OCI-LY1 (cell line): Measurements from ENCODE around the gene RPGRIP1.
A peak's percentile ranks its signal among the peaks of the same experiment; 100 is the strongest.

Source experiments
- H2AFZ ChIP-seq: fragments of 200-600 bp; sonication (generic), shearing (Covaris generic); 2 replicates; pipeline ENCODE4 v1.6.0; 2014; ENCODE audit warnings: antibody characterized with exemption, mild to moderate bottlenecking, low read length
- H3F3A ChIP-seq: fragments of 200-600 bp; sonication (generic), shearing (Covaris generic); 2 replicates; pipeline ENCODE4 v1.6.0; 2014; ENCODE audit warnings: mild to moderate bottlenecking, antibody characterized with exemption, low read length, moderate library complexity; ENCODE audit not compliant: insufficient read depth
- H3K27ac ChIP-seq: fragments of 200-600 bp; sonication (generic); 2 replicates; pipeline ENCODE4 v1.5.1; 2014; ENCODE audit warnings: low read length, mixed run types, mild to moderate bottlenecking, low read depth; ENCODE audit not compliant: poor library complexity, severe bottlenecking
- H3K27me3 ChIP-seq: fragments of 200-600 bp; sonication (generic); 2 replicates; pipeline ENCODE4 v1.6.0; 2014; ENCODE audit warnings: antibody characterized with exemption, mild to moderate bottlenecking, low read length, moderate library complexity; ENCODE audit not compliant: insufficient read depth
- H3K36me3 ChIP-seq: fragments of 200-600 bp; sonication (generic); 2 replicates; pipeline ENCODE4 v1.6.1; 2014; ENCODE audit warnings: mild to moderate bottlenecking, antibody characterized with exemption, low read length, moderate library complexity, mixed read lengths; ENCODE audit not compliant: insufficient read depth
- H3K4me1 ChIP-seq: fragments of 200-600 bp; sonication (generic); 2 replicates; pipeline ENCODE4 v1.5.1; 2014; ENCODE audit warnings: mild to moderate bottlenecking, low read length, moderate library complexity; ENCODE audit not compliant: insufficient read depth, severe bottlenecking
- H3K4me2 ChIP-seq: fragments of 200-600 bp; sonication (generic), shearing (Covaris generic); 2 replicates; pipeline ENCODE4 v1.6.1; 2014; ENCODE audit warnings: low read length
- H3K4me3 ChIP-seq: fragments of 200-600 bp; sonication (generic); 2 replicates; pipeline ENCODE4 v1.5.1; 2014; ENCODE audit warnings: low read length, low read depth, mild to moderate bottlenecking, mixed read lengths; ENCODE audit not compliant: poor library complexity, severe bottlenecking
- H3K79me2 ChIP-seq: fragments of 200-600 bp; shearing (Covaris generic); 2 replicates; pipeline ENCODE4 v1.6.1; 2016; ENCODE audit warnings: mixed run types, low read length, mixed read lengths; ENCODE audit not compliant: insufficient read depth
- H3K9ac ChIP-seq: fragments of 200-600 bp; sonication (generic), shearing (Covaris generic); 2 replicates; pipeline ENCODE4 v1.6.1; 2014; ENCODE audit warnings: mild to moderate bottlenecking, low read length, mixed read lengths
- H3K9me2 ChIP-seq: fragments of 200-600 bp; sonication (generic), shearing (Covaris generic); 2 replicates; pipeline ENCODE4 v1.6.1; 2014; ENCODE audit warnings: low read depth, mild to moderate bottlenecking, low read length, mixed read lengths
- H3K9me3 ChIP-seq: fragments of 200-600 bp; shearing (Covaris generic); 2 replicates; pipeline ENCODE4 v1.6.1; 2014; ENCODE audit warnings: low read length, mixed read lengths
- H4K20me1 ChIP-seq: fragments of 200-600 bp; sonication (generic), shearing (Covaris generic); 2 replicates; pipeline ENCODE4 v1.6.0; 2016; ENCODE audit warnings: mild to moderate bottlenecking, low read length; ENCODE audit not compliant: insufficient read depth
- EZH2 ChIP-seq: fragments of 200-600 bp; sonication (generic), shearing (Covaris generic); IDR thresholded peaks from 2 replicates; pipeline ENCODE4 v1.8.0; 2017; ENCODE audit warnings: borderline replicate concordance, mixed run types, mild to moderate bottlenecking, antibody characterized with exemption, low read length, moderate library complexity, mixed read lengths
- TF ChIP-seq, protein P1 (sequence below): fragments of 200-600 bp; sonication (generic), shearing (Covaris generic); IDR thresholded peaks from 2 replicates; pipeline ENCODE4 v1.5.1; 2017; ENCODE audit warnings: mild to moderate bottlenecking, antibody characterized with exemption, low read length, moderate library complexity, mixed read lengths

Gene RPGRIP1

DNA sequence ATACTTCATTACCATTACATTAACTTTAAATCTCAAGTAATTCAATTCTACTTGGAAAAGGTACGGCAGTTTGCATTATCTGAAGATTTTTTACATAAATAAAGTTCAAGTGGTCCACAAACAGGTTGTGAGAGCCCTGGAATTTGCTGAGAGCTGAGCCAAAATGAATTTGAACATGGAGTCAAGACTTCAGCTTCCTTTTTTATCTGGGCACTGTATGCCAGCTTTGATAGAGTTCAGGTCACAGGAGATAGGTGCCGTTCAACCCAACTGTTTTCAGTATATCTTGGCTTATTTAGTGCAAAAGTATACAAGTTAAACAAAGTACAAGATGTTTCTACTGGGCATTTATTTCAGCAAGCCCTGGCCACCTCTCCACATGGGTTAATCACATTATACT, 39.5 kb upstream of the RPGRIP1 start:
- Histone ChIP-seq H3K27ac (no peak overlapping the region), H3K79me2 (peaks cover 100% of the 10 kb centered on the region), H3K9me2 (no peaks in the 10 kb centered on the region), H3K9me3 (no peaks in the 10 kb centered on the region), H2AFZ (no peak overlapping the region), H3K36me3 (peaks cover 97% of the 10 kb centered on the region), H3K9ac (no peak overlapping the region), H3K27me3 (no peaks in the 10 kb centered on the region), H4K20me1 (peaks cover 23% of the 10 kb centered on the region; the same call in 1 of the 2 replicates), H3K4me3 (no peak overlapping the region), H3K4me2 (no peak overlapping the region), H3F3A (peaks cover 14% of the 10 kb centered on the region), H3K4me1 (no peaks in the 10 kb centered on the region)
- TF ChIP-seq, protein P1, sequence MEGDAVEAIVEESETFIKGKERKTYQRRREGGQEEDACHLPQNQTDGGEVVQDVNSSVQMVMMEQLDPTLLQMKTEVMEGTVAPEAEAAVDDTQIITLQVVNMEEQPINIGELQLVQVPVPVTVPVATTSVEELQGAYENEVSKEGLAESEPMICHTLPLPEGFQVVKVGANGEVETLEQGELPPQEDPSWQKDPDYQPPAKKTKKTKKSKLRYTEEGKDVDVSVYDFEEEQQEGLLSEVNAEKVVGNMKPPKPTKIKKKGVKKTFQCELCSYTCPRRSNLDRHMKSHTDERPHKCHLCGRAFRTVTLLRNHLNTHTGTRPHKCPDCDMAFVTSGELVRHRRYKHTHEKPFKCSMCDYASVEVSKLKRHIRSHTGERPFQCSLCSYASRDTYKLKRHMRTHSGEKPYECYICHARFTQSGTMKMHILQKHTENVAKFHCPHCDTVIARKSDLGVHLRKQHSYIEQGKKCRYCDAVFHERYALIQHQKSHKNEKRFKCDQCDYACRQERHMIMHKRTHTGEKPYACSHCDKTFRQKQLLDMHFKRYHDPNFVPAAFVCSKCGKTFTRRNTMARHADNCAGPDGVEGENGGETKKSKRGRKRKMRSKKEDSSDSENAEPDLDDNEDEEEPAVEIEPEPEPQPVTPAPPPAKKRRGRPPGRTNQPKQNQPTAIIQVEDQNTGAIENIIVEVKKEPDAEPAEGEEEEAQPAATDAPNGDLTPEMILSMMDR, result no peak
- TF ChIP-seq EZH2, result no peak

DNA sequence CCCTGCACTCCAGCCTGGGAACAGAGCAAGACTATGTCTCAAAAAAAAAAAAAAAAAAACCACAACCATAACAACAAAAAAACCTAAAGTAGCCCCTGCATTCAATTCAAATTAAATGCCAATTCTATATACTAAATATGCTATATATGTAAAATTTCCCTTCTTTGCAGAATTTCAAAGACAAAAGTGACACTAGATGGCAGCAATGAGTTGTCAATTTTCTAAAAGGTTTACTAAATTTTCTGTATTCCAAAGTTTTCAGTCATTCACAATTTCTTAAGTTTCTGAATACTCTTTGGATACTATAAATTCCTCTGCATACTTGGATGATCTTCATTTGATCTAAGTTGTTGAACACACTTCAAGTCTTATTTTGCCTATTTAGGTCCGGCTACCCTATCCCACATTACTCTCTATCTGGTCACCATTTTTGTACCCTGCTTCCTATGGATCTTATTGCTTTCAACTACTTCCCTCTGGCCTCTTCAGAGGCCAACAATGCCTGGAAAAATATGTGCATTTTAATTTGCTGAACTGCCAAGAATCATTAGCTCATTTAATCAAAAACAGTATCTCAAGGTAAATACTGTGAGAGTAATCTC, 38.6 kb upstream of the RPGRIP1 start:
- H3K27ac ChIP-seq, result no peak overlapping the region
- no peaks in the 10 kb centered on the region for H3K9me2 ChIP-seq
- peaks cover 14% of the 10 kb centered on the region; the same call in 1 of the 2 replicates for H4K20me1 ChIP-seq
- no peaks in the 10 kb centered on the region for H3K4me1 ChIP-seq
- no peak overlapping the region for H3K9ac ChIP-seq
- H3K36me3 ChIP-seq, result peaks cover 97% of the 10 kb centered on the region
- H3K27me3 ChIP-seq, result no peaks in the 10 kb centered on the region
- H3K4me2 ChIP-seq, result no peak overlapping the region
- H3K4me3 ChIP-seq, result no peak overlapping the region
- H3K79me2 ChIP-seq, result peaks cover 100% of the 10 kb centered on the region
- TF ChIP-seq EZH2, result no peak
- TF ChIP-seq, protein P1, result peak; percentile 55
- no peak overlapping the region for H2AFZ ChIP-seq
- no peaks in the 10 kb centered on the region for H3K9me3 ChIP-seq
- H3F3A ChIP-seq, result peaks cover 14% of the 10 kb centered on the region

DNA sequence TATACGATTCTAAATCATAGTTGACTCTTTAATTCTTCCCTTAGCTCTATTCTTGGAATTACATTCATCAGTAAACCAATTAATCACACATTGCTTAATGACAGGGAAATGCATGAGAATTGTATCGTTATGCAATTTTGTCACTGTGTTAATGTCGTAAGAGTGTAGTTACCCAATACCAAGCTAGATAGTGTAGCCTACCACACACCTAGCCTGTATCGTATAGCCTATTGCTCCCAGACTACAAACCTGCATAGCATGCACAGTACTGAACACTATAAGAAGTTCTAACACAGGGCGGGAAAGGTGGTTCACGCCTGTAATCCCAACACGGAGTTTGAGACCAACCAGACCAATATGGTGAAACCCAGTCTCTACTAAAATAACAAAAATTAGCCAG, 35.3 kb upstream of the RPGRIP1 start:
- Histone ChIP-seq H3K4me2 (no peak overlapping the region), H2AFZ (no peak overlapping the region), H3K9me3 (no peaks in the 10 kb centered on the region), H3F3A (peaks cover 14% of the 10 kb centered on the region), H3K4me1 (no peaks in the 10 kb centered on the region), H4K20me1 (peaks cover 11% of the 10 kb centered on the region), H3K27me3 (no peaks in the 10 kb centered on the region), H3K27ac (no peak overlapping the region), H3K9me2 (no peaks in the 10 kb centered on the region), H3K9ac (no peak overlapping the region), H3K36me3 (peaks cover 97% of the 10 kb centered on the region), H3K79me2 (peaks cover 100% of the 10 kb centered on the region), H3K4me3 (no peak overlapping the region)
- TF ChIP-seq, protein P1, result no peak
- TF ChIP-seq EZH2, result no peak
